AG09319 (cell line): ENCODE data around the gene EIF5.

ENCODE experiments used
- DNase-seq: peaks from one replicate; pipeline ENCODE4 v3.0.0-alpha.2; 2010; ENCODE audit warnings: low read depth; ENCODE audit errors: extremely low read depth
- CTCF ChIP-seq: IDR thresholded peaks from 2 replicates; pipeline ENCODE4 v1.5.1; 2011; ENCODE audit warnings: low read depth, mild to moderate bottlenecking, inconsistent platforms, low read length, moderate library complexity

The EIF5 gene

DNA sequence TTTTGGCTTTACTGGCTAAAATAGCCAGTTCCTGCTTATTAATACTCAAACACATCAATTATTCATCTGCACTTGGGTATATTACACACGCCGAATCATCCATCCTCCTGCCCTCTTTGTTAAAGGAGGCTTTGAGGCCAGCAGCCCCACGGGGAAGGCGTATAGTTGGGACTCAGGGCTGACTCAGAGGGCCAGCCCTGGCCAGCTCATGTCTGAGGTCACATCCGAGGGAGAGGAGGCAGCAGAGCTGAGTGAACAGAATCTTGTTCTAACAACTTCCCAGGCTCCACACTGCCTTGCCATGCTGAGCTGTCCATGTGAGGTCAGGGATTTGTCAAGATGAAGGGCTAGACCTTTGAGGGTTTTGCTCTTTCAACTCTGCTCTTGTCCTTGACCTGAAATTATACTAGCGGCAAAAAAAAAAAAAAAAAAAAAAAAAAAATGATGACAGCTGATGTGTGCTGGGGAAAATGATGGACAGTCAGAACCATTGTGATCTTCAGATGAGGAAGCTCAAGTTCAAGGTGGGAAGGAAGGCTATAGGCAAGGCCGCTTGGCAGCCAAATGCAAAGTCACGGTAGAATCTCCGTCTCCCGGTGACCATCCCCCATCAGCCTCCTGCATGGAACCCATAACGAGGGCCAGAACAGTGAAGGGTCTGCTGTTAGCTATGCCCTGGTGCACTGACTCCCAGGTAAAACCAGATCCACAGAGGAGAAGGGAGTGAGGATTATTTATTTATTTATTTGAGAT, 38.7 kb downstream of the EIF5 start:
- no peak for TF ChIP-seq CTCF
- peak; percentile 54 for DNase-seq

- no peak for TF ChIP-seq CTCF
- no peak for DNase-seq
Measured at GRCh38 chr14:103374121-103374520, 40.1 kb downstream of the EIF5 start.

DNA sequence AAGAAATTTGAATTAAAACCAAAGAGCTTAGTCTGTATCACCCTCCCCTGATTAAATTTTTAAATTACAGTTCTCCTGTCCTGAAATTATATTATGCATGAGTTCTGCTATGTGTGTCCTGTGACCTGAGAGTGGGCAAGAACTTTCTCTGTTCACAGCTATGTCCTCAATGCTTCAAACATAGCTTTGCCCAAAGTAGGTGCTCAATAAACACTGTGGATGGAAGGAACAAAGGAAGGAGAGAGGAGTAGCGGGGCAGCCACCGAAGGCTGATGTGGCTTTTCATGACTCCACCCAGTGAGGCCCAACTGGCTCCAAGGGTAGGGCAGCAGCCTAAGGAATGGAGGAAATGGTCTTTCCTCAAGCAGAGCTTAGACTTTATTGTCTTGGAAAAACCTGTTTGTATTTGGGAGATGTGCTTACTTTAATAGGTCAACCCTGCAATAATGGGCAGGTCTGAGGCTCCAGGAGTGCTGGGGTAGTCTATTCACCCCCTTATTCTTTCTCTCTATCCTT, 43.5 kb downstream of the EIF5 start:
- no peak for DNase-seq
- TF ChIP-seq CTCF = no peak

DNA sequence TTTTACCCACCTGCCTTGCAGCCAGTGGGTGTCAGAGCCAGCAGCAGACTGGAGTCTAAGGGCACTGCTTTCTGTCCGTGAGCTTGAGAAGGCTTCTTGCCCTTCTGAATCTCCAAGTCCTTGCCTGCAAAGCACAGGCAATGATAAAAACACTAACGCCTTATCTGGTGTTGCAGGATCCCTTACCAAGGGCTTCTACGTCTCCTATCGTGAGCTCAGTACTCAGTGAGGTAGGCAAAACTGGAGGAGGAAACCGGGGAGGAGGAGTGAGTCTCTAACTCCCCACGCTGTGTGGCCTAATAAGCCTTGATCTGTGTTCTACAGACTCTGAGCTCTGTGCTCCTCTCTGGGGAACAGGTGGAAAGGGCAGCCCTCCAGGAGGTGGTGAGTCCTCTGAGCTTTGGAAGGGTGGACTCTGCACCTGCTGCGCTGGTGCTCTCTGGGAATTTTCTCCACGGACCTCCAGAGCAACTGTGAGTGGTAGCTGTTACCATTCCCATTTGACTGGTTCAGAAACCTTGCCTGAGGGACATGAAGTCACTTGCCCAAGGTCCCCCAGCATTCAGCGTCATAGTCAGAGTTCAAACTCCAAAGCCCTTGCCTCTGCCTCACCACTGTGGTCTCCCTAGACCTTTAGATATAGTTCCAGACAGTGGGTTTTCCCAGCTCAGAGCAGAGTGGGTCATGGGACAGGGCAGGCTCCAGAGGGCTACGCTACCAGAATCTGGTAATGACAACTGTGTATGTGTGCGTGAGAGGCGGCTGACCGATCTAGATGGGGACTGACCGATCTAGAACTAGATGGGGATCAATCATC, 44.2 kb downstream of the EIF5 start:
- no peak for TF ChIP-seq CTCF
- DNase-seq = no peak

- DNase-seq = no peak
- TF ChIP-seq CTCF = no peak
Measured at GRCh38 chr14:103380719-103381377, 46.8 kb downstream of the EIF5 start.

DNA sequence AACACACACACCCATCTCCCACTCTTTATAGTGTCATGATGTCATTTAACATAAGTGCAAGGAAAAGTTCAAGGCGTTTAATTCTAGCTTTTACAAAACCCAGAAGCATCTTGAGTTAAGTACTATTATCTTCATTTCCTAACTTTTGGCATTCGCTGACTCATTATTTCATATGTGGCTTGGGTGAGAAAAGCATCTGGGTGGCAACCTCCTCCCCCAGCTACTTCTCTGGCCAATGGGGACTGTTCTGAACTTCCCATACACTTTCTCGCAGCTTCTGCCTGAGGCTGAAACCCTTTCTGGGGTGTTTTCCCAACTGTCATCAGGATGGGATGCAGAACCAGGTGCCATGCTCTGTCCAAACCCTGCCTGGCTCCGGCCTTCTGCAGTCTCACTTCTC, 48.3 kb downstream of the EIF5 start:
- TF ChIP-seq CTCF = no peak
- no peak for DNase-seq
